HCT116 (cell line): Measurements from ENCODE around the gene NR5A2. TPM values are rescaled to one million over a fixed set of nuclear protein-coding genes. Genes with fewer than 3 reads are reported as not detected.
A peak's percentile ranks its signal among the peaks of the same experiment; 100 is the strongest.

Experiments
- ATAC-seq: fragments of 200-7000 bp; cut with Tn5 transposase; 2 replicates; pipeline ENCODE4 v1.9.1; 2020; ENCODE audit warnings: mild to moderate bottlenecking, moderate library complexity
- BruUV-seq: library from RNA; stranded (reverse); fragments of 400-500 nt; replicated peaks from 2 replicates; lab custom pipeline; 2021; lab: Mats Ljungman, UMichigan
- CTCF ChIA-PET: fragments of 300-600 bp; sonication (Branson Sonifier 250); formaldehyde crosslinking; loops from one replicate; lab custom pipeline; 2021; ENCODE audit warnings: antibody characterized with exemption; lab: Charles Lee
- POLR2A ChIA-PET: fragments of 300-600, 350-600 bp; sonication (Branson Sonifier 250); formaldehyde crosslinking; loops from one replicate; lab custom pipeline; 2021; ENCODE audit warnings: antibody characterized with exemption; lab: Charles Lee
- RAD21 ChIA-PET, 2 experiments: fragments of 300-600 bp; sonication (Branson Sonifier 250); formaldehyde crosslinking; loops; one replicate each; lab custom pipeline; 2023; ENCODE audit warnings: low total read pairs in 2 of 2; ENCODE audit not compliant: uncharacterized antibody in 2 of 2, unreplicated experiment in 2 of 2, low non-redundant PET in 1 of 2; lab: Charles Lee
- DNase-seq: peaks from one replicate; pipeline ENCODE4 v3.0.0-alpha.2; 2010; ENCODE audit warnings: low read depth, low spot score
- H2AFZ ChIP-seq: fragments of 200-600 bp; shearing (Covaris generic), sonication (generic); 2 replicates; pipeline ENCODE4 v1.6.1; 2017; ENCODE audit warnings: low read depth, mixed run types, mixed read lengths, antibody characterized with exemption, low read length; ENCODE audit not compliant: poor library complexity, severe bottlenecking
- H3K27ac ChIP-seq: 2 replicates; pipeline ENCODE4 v1.5.1; 2012; ENCODE audit warnings: low read depth, low read length
- H3K27me3 ChIP-seq: fragments of 200-600 bp; sonication (generic); 2 replicates; pipeline ENCODE4 v1.6.1; 2016; ENCODE audit warnings: mixed run types, low read length, mixed read lengths; ENCODE audit not compliant: insufficient read depth
- H3K36me3 ChIP-seq, 2 experiments: fragments of 200-500 bp in 1 of 2; fragments of 200-600 bp in 1 of 2; sonication (Bioruptor generic) in 1 of 2; sonication (generic) in 1 of 2; 2 replicates each; pipeline versions ENCODE4 v1.5.1 to v1.6.1; 2014 to 2016; ENCODE audit warnings: low read length in 2 of 2, inconsistent platforms in 1 of 2, mixed read lengths in 1 of 2, mixed run types in 1 of 2; ENCODE audit not compliant: insufficient read depth in 2 of 2, control insufficient read depth in 1 of 2
- H3K4me1 ChIP-seq, 2 experiments: fragments of 200-600 bp in 1 of 2; sonication (generic) in 1 of 2; 2 replicates each; pipeline versions ENCODE4 v1.5.1 to v1.6.1; 2012 to 2017; ENCODE audit warnings: low read length in 2 of 2, inconsistent platforms in 1 of 2, mild to moderate bottlenecking in 1 of 2, mixed read lengths in 1 of 2, mixed run types in 1 of 2, moderate library complexity in 1 of 2; ENCODE audit not compliant: insufficient read depth in 2 of 2, control insufficient read depth in 1 of 2
- H3K4me2 ChIP-seq: fragments of 200-600 bp; sonication (generic); 2 replicates; pipeline ENCODE4 v1.6.1; 2017; ENCODE audit warnings: mixed run types, low read length, mixed read lengths
- H3K4me3 ChIP-seq, 2 experiments: fragments of 200-600 bp in 1 of 2; sonication (generic) in 1 of 2; replicated peaks in 1 of 2; 2 replicates each; pipeline ENCODE4 v1.5.1; 2011 to 2016; ENCODE audit warnings: low read length in 2 of 2, control low read depth in 1 of 2, low read depth in 1 of 2, mild to moderate bottlenecking in 1 of 2, mixed read lengths in 1 of 2, mixed run types in 1 of 2
- H3K79me2 ChIP-seq: fragments of 200-600 bp; sonication (generic); 2 replicates; pipeline ENCODE4 v1.6.1; 2017; ENCODE audit warnings: mild to moderate bottlenecking, mixed run types, low read length, moderate library complexity, mixed read lengths; ENCODE audit not compliant: insufficient read depth
- H3K9ac ChIP-seq: fragments of 200-600 bp; sonication (generic); 2 replicates; pipeline ENCODE4 v1.6.1; 2016; ENCODE audit warnings: low read length, mixed read lengths
- H3K9me2 ChIP-seq: fragments of 200-600 bp; sonication (generic), shearing (Covaris generic); 2 replicates; pipeline ENCODE4 v1.6.1; 2017; ENCODE audit warnings: mixed run types, mild to moderate bottlenecking, moderate library complexity; ENCODE audit not compliant: insufficient read depth
- H3K9me3 ChIP-seq, 2 experiments: fragments of 200-500 bp in 1 of 2; fragments of 200-600 bp in 1 of 2; sonication (Bioruptor generic) in 1 of 2; sonication (generic) in 1 of 2; 2 replicates each; pipeline ENCODE4 v1.6.1; 2014 to 2017; ENCODE audit warnings: low read length in 2 of 2, mixed read lengths in 2 of 2, inconsistent platforms in 1 of 2, low read depth in 1 of 2, mild to moderate bottlenecking in 1 of 2, mixed run types in 1 of 2, moderate library complexity in 1 of 2; ENCODE audit not compliant: control insufficient read depth in 1 of 2, insufficient read depth in 1 of 2
- H4K20me1 ChIP-seq: fragments of 200-600 bp; sonication (generic), shearing (Covaris generic); 2 replicates; pipeline ENCODE4 v1.6.1; 2017; ENCODE audit warnings: mixed run types, mild to moderate bottlenecking, moderate library complexity; ENCODE audit not compliant: insufficient read depth
- CEBPB ChIP-seq: IDR thresholded peaks from 2 replicates; pipeline ENCODE4 v1.6.1; 2012; ENCODE audit warnings: low read depth
- EGR1 ChIP-seq: IDR thresholded peaks from 2 replicates; pipeline ENCODE4 v1.6.1; 2012; ENCODE audit warnings: low read depth
- EZH2 ChIP-seq: fragments of 200-600 bp; sonication (generic); IDR thresholded peaks from 2 replicates; pipeline ENCODE4 v1.6.1; 2017; ENCODE audit warnings: antibody characterized with exemption, mixed run types
- EZH2phosphoT487 ChIP-seq: fragments of 200-600 bp; IDR thresholded peaks from 2 replicates; pipeline ENCODE4 v1.6.1; 2018; ENCODE audit warnings: antibody characterized with exemption, borderline replicate concordance
- FOSL1 ChIP-seq: IDR thresholded peaks from 2 replicates; pipeline ENCODE4 v1.6.1; 2012; ENCODE audit warnings: low read depth
- JUND ChIP-seq: IDR thresholded peaks from 2 replicates; pipeline ENCODE4 v1.6.1; 2012
- POLR2A ChIP-seq: IDR thresholded peaks from 2 replicates; pipeline ENCODE4 v1.7.0; 2011; ENCODE audit warnings: borderline replicate concordance; ENCODE audit not compliant: insufficient read depth, insufficient read length; ENCODE audit errors: extremely low read depth
- POLR2AphosphoS5 ChIP-seq: IDR thresholded peaks from 2 replicates; pipeline ENCODE4 v1.6.1; 2011; ENCODE audit warnings: mild to moderate bottlenecking, low read depth, low read length, moderate library complexity
- RAD21 ChIP-seq: IDR thresholded peaks from 2 replicates; pipeline ENCODE4 v1.6.1; 2012; ENCODE audit warnings: low read depth, mild to moderate bottlenecking
- SIN3A ChIP-seq: IDR thresholded peaks from 2 replicates; pipeline ENCODE4 v1.6.1; 2012; ENCODE audit warnings: low read depth
- SP1 ChIP-seq: IDR thresholded peaks from 2 replicates; pipeline ENCODE4 v1.6.1; 2012; ENCODE audit warnings: low read depth
- YY1 ChIP-seq: IDR thresholded peaks from 2 replicates; pipeline ENCODE4 v1.6.1; 2011; ENCODE audit warnings: low read length, low read depth, moderate library complexity, mild to moderate bottlenecking; ENCODE audit not compliant: insufficient replicate concordance; ENCODE audit errors: extremely low read depth
- ZFX ChIP-seq: fragments of 450-650 bp; IDR thresholded peaks from 2 replicates; pipeline ENCODE4 v1.6.1; 2017
- ZNF274 ChIP-seq: fragments of 200-500 bp; sonication (Bioruptor generic); IDR thresholded peaks from 2 replicates; pipeline ENCODE4 v1.6.1; 2014; ENCODE audit warnings: mild to moderate bottlenecking, low read depth, low read length, inconsistent platforms
- intact Hi-C: fragments of 100-400 bp; cut with micrococcal nuclease; formaldehyde crosslinking; loops from 2 replicates; pipeline ENCODE4 v1.10.0; 2022
- total RNA-seq: library from RNA; stranded (reverse); gene quantifications from one replicate; pipeline ENCODE4 v1.2.1, GENCODE V29; 2021; ENCODE audit not compliant: unreplicated experiment
- TF ChIP-seq, protein P1 (sequence below), 3 experiments: fragments of 200-600 bp in 1 of 3; sonication (generic) in 1 of 3; IDR thresholded peaks in 2 of 3; conservative IDR thresholded peaks in 1 of 3; 2 replicates each; pipeline ENCODE4 v1.5.1; 2012 to 2017; ENCODE audit warnings: low read depth in 2 of 3, low read length in 2 of 3, antibody characterized with exemption in 1 of 3, borderline replicate concordance in 1 of 3, control low read depth in 1 of 3, mild to moderate bottlenecking in 1 of 3, mixed read lengths in 1 of 3, mixed run types in 1 of 3, moderate library complexity in 1 of 3; ENCODE audit not compliant: insufficient read depth in 1 of 3
- TF ChIP-seq, protein P2 (sequence below): IDR thresholded peaks from 2 replicates; pipeline ENCODE4 v1.6.1; 2012; ENCODE audit warnings: low read depth
- TF ChIP-seq, protein P3 (sequence below): IDR thresholded peaks from 2 replicates; pipeline ENCODE4 v1.6.1; 2012

NR5A2 gene
- total RNA-seq, 1 experiment from 2014 or later = 0.91 TPM

DNA sequence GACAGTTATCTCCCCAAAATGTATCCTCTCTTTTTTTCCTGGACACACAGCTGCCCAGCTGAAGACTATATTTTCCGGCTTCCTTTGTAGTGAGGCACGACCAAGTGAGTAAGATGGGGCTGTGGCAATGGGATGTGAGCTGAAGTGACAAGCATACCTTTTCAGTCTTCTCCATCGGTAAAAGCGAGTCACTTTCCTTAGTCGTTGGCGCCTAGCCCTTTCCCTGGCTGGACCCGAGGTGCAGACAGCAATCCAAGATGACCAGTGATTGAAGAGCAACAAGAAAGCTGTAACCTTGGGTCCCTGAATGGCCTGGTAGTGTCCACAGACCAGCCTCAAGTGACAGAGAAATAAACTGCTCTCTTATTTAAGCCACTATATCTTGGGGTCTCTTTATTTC is 155.2 kb downstream of the NR5A2 start:
- Histone ChIP-seq H3K9ac (no peak overlapping the region), H3K27ac (no peak overlapping the region), H3K9me2 (no peaks in the 10 kb centered on the region), H3K79me2 (no peaks in the 10 kb centered on the region), H3K27me3 (no peaks in the 10 kb centered on the region), H3K4me1 (peaks cover 22 to 51% of the 10 kb centered on the region in 2 experiments), H2AFZ (peak overlapping the region; percentile 67), H3K9me3 (no peaks in the 10 kb centered on the region), H4K20me1 (no peaks in the 10 kb centered on the region), H3K4me2 (peak overlapping the region; percentile 9; the same call in 1 of the 2 replicates), H3K36me3 (no peaks in the 10 kb centered on the region), H3K4me3 (no peak overlapping the region)
- TF ChIP-seq EGR1 (no peak), FOSL1 (peak; percentile 37), SP1 (no peak), JUND (peak; percentile 29; the same call in 1 of the 2 replicates)
- POLR2A ChIA-PET = no interaction called here
- RAD21 ChIA-PET = no interaction called here
- CTCF ChIA-PET = interaction anchor here (1.8 kb wide), 1 partner anchor 498 kb away, joined by 10 read pairs; no protein-coding TSS in a partner anchor
- DNase-seq (no peak), ATAC-seq (no peak)
- BruUV-seq = no TSS peak
- intact Hi-C loops = loop anchor here (5.0 kb wide), 2 partner anchors 305 to 630 kb away; no protein-coding TSS in a partner anchor

DNA sequence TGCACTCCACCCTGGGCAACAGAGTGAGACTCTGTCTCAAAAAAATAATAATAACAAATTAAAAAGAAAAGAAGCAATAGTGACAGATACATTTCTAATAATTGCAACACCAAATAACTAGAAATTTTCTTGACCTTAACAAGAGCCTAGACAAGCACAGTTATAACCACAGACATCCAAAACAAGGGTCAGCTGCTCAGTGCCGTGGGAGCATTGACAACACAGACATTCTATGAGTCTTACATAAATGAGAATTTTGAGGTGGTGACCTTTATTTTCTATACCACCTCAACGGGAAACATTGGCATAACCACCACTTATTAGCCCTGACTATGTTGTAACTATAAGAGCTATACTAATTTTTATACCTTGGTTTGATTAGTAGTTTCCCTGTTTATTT is 156.1 kb downstream of the NR5A2 start:
- POLR2A ChIA-PET = no interaction called here
- CTCF ChIA-PET = no interaction called here
- intact Hi-C loops = loop anchor here (5.0 kb wide), 2 partner anchors 304 to 631 kb away; no protein-coding TSS in a partner anchor
- TF ChIP-seq ZFX (no peak), RAD21 (no peak), YY1 (no peak), JUND (no peak), EZH2phosphoT487 (no peak), SIN3A (no peak), POLR2AphosphoS5 (no peak), POLR2A (no peak), CEBPB (no peak), EZH2 (no peak), ZNF274 (no peak)
- TF ChIP-seq, protein P1, sequence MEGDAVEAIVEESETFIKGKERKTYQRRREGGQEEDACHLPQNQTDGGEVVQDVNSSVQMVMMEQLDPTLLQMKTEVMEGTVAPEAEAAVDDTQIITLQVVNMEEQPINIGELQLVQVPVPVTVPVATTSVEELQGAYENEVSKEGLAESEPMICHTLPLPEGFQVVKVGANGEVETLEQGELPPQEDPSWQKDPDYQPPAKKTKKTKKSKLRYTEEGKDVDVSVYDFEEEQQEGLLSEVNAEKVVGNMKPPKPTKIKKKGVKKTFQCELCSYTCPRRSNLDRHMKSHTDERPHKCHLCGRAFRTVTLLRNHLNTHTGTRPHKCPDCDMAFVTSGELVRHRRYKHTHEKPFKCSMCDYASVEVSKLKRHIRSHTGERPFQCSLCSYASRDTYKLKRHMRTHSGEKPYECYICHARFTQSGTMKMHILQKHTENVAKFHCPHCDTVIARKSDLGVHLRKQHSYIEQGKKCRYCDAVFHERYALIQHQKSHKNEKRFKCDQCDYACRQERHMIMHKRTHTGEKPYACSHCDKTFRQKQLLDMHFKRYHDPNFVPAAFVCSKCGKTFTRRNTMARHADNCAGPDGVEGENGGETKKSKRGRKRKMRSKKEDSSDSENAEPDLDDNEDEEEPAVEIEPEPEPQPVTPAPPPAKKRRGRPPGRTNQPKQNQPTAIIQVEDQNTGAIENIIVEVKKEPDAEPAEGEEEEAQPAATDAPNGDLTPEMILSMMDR (IDR thresholded peaks at IDR 0.05 in 2 of 3, conservative IDR thresholded peaks at IDR 0.05 in 1 of 3; ENCODE audit: borderline replicate concordance in 1 of 3, insufficient read depth in 1 of 3, low read depth in 2 of 3, low read length in 2 of 3) = no peak
- TF ChIP-seq, protein P2, sequence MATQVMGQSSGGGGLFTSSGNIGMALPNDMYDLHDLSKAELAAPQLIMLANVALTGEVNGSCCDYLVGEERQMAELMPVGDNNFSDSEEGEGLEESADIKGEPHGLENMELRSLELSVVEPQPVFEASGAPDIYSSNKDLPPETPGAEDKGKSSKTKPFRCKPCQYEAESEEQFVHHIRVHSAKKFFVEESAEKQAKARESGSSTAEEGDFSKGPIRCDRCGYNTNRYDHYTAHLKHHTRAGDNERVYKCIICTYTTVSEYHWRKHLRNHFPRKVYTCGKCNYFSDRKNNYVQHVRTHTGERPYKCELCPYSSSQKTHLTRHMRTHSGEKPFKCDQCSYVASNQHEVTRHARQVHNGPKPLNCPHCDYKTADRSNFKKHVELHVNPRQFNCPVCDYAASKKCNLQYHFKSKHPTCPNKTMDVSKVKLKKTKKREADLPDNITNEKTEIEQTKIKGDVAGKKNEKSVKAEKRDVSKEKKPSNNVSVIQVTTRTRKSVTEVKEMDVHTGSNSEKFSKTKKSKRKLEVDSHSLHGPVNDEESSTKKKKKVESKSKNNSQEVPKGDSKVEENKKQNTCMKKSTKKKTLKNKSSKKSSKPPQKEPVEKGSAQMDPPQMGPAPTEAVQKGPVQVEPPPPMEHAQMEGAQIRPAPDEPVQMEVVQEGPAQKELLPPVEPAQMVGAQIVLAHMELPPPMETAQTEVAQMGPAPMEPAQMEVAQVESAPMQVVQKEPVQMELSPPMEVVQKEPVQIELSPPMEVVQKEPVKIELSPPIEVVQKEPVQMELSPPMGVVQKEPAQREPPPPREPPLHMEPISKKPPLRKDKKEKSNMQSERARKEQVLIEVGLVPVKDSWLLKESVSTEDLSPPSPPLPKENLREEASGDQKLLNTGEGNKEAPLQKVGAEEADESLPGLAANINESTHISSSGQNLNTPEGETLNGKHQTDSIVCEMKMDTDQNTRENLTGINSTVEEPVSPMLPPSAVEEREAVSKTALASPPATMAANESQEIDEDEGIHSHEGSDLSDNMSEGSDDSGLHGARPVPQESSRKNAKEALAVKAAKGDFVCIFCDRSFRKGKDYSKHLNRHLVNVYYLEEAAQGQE = no peak
- TF ChIP-seq, protein P3, sequence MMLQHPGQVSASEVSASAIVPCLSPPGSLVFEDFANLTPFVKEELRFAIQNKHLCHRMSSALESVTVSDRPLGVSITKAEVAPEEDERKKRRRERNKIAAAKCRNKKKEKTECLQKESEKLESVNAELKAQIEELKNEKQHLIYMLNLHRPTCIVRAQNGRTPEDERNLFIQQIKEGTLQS = no peak

More for the DNA sequence above, 156.1 kb downstream of the NR5A2 start:
- no peak overlapping the region for H3K27ac ChIP-seq
- no TSS peak for BruUV-seq
- H3K36me3 ChIP-seq = no peaks in the 10 kb centered on the region
- DNase-seq = no peak
- no peak overlapping the region for H3K9ac ChIP-seq
- H3K4me1 ChIP-seq = peaks cover 22 to 51% of the 10 kb centered on the region in 2 experiments
- no peak for ATAC-seq
- peak overlapping the region; percentile 10 for H2AFZ ChIP-seq
- H3K4me2 ChIP-seq = peak overlapping the region; percentile 41; the same call in 1 of the 2 replicates
- no peaks in the 10 kb centered on the region for H3K9me2 ChIP-seq
- H4K20me1 ChIP-seq = no peaks in the 10 kb centered on the region
- RAD21 ChIA-PET = no interaction called here
- H3K4me3 ChIP-seq = no peak overlapping the region
- H3K27me3 ChIP-seq = no peaks in the 10 kb centered on the region
- no peaks in the 10 kb centered on the region for H3K79me2 ChIP-seq
- H3K9me3 ChIP-seq = no peaks in the 10 kb centered on the region
